Osteoblast (primary cell): ENCODE data around the gene LRRIQ1. TPM values are rescaled to one million over a fixed set of nuclear protein-coding genes. Genes with fewer than 3 reads are reported as not detected.
A peak's percentile ranks its signal among the peaks of the same experiment; 100 is the strongest.

Experiments
- DNase-seq: peaks from one replicate; pipeline ENCODE4 v3.0.0; 2011; ENCODE audit warnings: low spot score, mixed read lengths; ENCODE audit not compliant: insufficient read length; ENCODE audit errors: missing footprints
- H2AFZ ChIP-seq: 2 replicates; pipeline ENCODE4 v1.6.0; 2011; ENCODE audit warnings: mild to moderate bottlenecking, low read length
- H3K27ac ChIP-seq: 2 replicates; pipeline ENCODE4 v1.5.1; 2011; ENCODE audit warnings: mild to moderate bottlenecking, low read depth, low read length, moderate library complexity
- H3K27me3 ChIP-seq: 2 replicates; pipeline ENCODE4 v1.6.0; 2012; ENCODE audit warnings: mild to moderate bottlenecking, control low read depth, inconsistent platforms, low read length, moderate library complexity; ENCODE audit not compliant: insufficient read depth
- H3K36me3 ChIP-seq: 2 replicates; pipeline ENCODE4 v1.5.1; 2011; ENCODE audit warnings: mild to moderate bottlenecking, low read length, control low read depth, moderate library complexity; ENCODE audit not compliant: insufficient read depth
- H3K4me1 ChIP-seq: 2 replicates; pipeline ENCODE4 v1.5.1; 2011; ENCODE audit warnings: mild to moderate bottlenecking, low read length, control low read depth, moderate library complexity; ENCODE audit not compliant: insufficient read depth
- H3K4me2 ChIP-seq: 2 replicates; pipeline ENCODE4 v1.6.0; 2011; ENCODE audit warnings: mild to moderate bottlenecking, low read length; ENCODE audit not compliant: insufficient read depth
- H3K4me3 ChIP-seq: fragments of 200-600 bp; sonication (generic); 3 replicates; pipeline ENCODE4 v1.5.1; 2012; ENCODE audit warnings: mild to moderate bottlenecking, low read length, inconsistent platforms; ENCODE audit not compliant: insufficient read depth
- H3K79me2 ChIP-seq: 2 replicates; pipeline ENCODE4 v1.6.0; 2012; ENCODE audit warnings: mild to moderate bottlenecking, low read length, control low read depth, inconsistent platforms; ENCODE audit not compliant: insufficient read depth
- H3K9me3 ChIP-seq: 2 replicates; pipeline ENCODE4 v1.5.1; 2011; ENCODE audit warnings: low read depth, low read length, control low read depth
- H4K20me1 ChIP-seq: 2 replicates; pipeline ENCODE4 v1.6.0; 2012; ENCODE audit warnings: mild to moderate bottlenecking, low read length, control low read depth; ENCODE audit not compliant: insufficient read depth
- CTCF ChIP-seq: IDR thresholded peaks from 2 replicates; pipeline ENCODE4 v1.5.1; 2011; ENCODE audit warnings: mild to moderate bottlenecking, low read depth, low read length, moderate library complexity; ENCODE audit errors: extremely low read depth
- total RNA-seq: library from RNA; depleted of rRNA; stranded (reverse); fragments of >200 nt; gene quantifications from 2 replicates; pipeline ENCODE4 v1.2.3, GENCODE V29; 2012

LRRIQ1 gene
- total RNA-seq, 1 donor, result not detected

GRCh38 chr12:85007836-85008235 is 28.3 kb upstream of the LRRIQ1 start:
- Histone ChIP-seq H3K4me1 (peaks cover 16% of the 10 kb centered on the region), H4K20me1 (no peaks in the 10 kb centered on the region), H3K27ac (peak overlapping the region; percentile 70), H3K27me3 (no peaks in the 10 kb centered on the region), H2AFZ (peak overlapping the region; percentile 81), H3K36me3 (no peaks in the 10 kb centered on the region), H3K4me3 (no peak overlapping the region), H3K4me2 (peak overlapping the region; percentile 70), H3K9me3 (no peaks in the 10 kb centered on the region), H3K79me2 (no peaks in the 10 kb centered on the region)
- DNase-seq, result no peak
- no peak for TF ChIP-seq CTCF

- Histone ChIP-seq H3K36me3 (no peaks in the 10 kb centered on the region), H2AFZ (no peak overlapping the region), H3K9me3 (no peaks in the 10 kb centered on the region), H3K4me3 (no peak overlapping the region), H3K4me2 (no peak overlapping the region), H3K4me1 (peaks cover 8% of the 10 kb centered on the region), H3K79me2 (no peaks in the 10 kb centered on the region), H3K27ac (no peak overlapping the region), H3K27me3 (no peaks in the 10 kb centered on the region), H4K20me1 (no peaks in the 10 kb centered on the region)
- no peak for TF ChIP-seq CTCF
- no peak for DNase-seq
Observed at GRCh38 chr12:85016413-85016812, 19.7 kb upstream of the LRRIQ1 start.

GRCh38 chr12:85017133-85017532 is 19.0 kb upstream of the LRRIQ1 start:
- TF ChIP-seq CTCF, result no peak
- H3K27me3 ChIP-seq, result no peaks in the 10 kb centered on the region
- no peaks in the 10 kb centered on the region for H3K79me2 ChIP-seq
- no peak for DNase-seq
- H3K4me3 ChIP-seq, result no peak overlapping the region
- H2AFZ ChIP-seq, result no peak overlapping the region
- H3K27ac ChIP-seq, result no peak overlapping the region
- no peaks in the 10 kb centered on the region for H4K20me1 ChIP-seq
- no peaks in the 10 kb centered on the region for H3K36me3 ChIP-seq
- no peaks in the 10 kb centered on the region for H3K9me3 ChIP-seq
- peaks cover 8% of the 10 kb centered on the region for H3K4me1 ChIP-seq
- no peak overlapping the region for H3K4me2 ChIP-seq

- H3K9me3 ChIP-seq, result no peaks in the 10 kb centered on the region
- TF ChIP-seq CTCF, result no peak
- no peaks in the 10 kb centered on the region for H3K36me3 ChIP-seq
- H3K79me2 ChIP-seq, result no peaks in the 10 kb centered on the region
- no peaks in the 10 kb centered on the region for H4K20me1 ChIP-seq
- no peak for DNase-seq
- H2AFZ ChIP-seq, result no peak overlapping the region
- no peaks in the 10 kb centered on the region for H3K27me3 ChIP-seq
- no peak overlapping the region for H3K4me3 ChIP-seq
- peaks cover 8% of the 10 kb centered on the region for H3K4me1 ChIP-seq
- no peak overlapping the region for H3K27ac ChIP-seq
- H3K4me2 ChIP-seq, result no peak overlapping the region
Observed at GRCh38 chr12:85017618-85018017, 18.5 kb upstream of the LRRIQ1 start.
